Tibial nerve (tissue), 4 donors: ENCODE results near the gene HNRNPUL1.

Source experiments
- EP300 ChIP-seq, 2 donors: sonication (generic); formaldehyde crosslinking; IDR thresholded peaks; one replicate each; pipeline ENCODE4 v1.6.1; 2017; ENCODE audit warnings: antibody characterized with exemption in 2 of 2, mild to moderate bottlenecking in 1 of 2
- POLR2A ChIP-seq, 2 donors: fragments of 450-650 bp; IDR thresholded peaks; one replicate each; pipeline ENCODE4 v1.6.1; 2017; ENCODE audit warnings: antibody characterized with exemption in 2 of 2, mild to moderate bottlenecking in 2 of 2, moderate library complexity in 2 of 2
- TF ChIP-seq, protein P1 (sequence below), 5 experiments: fragments of 200-600 bp in 3 of 5; fragments of 450-650 bp in 2 of 5; sonication (generic) in 3 of 5; IDR thresholded peaks; one replicate each; pipeline ENCODE4 v1.5.1; 2016 to 2019; ENCODE audit warnings: antibody characterized with exemption in 5 of 5, mild to moderate bottlenecking in 3 of 5, moderate library complexity in 2 of 5

DNA sequence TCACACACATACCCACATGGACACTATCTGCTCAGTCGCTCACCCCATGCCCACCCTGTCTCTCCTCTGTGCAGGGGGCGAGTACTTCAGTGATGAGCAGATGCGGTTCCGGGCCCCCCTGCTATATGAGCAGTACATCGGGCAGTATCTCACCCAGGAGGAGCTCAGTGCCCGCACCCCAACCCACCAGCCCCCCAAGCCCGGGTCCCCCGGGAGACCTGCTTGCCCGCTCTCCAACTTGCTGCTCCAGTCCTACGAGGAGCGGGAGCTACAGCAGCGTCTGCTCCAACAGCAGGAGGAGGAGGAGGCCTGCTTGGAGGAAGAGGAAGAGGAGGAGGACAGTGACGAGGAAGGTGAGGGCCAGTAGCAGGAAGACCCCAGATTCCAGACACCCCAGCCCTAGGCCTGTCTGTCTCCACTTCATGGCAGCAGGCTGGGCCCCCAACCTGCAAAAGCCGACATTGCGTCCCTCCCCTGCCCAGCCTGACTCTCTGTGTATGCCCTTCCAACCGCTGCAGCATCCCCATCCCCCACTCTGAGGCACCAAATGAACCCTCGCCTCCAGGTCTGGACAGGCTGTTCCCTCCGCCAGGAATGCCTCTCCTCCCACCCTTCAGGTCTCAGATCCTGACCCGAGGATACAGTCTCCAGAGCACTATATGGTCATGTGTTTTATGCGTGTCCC, 55.5 kb downstream of the HNRNPUL1 start:
- TF ChIP-seq, protein P1, sequence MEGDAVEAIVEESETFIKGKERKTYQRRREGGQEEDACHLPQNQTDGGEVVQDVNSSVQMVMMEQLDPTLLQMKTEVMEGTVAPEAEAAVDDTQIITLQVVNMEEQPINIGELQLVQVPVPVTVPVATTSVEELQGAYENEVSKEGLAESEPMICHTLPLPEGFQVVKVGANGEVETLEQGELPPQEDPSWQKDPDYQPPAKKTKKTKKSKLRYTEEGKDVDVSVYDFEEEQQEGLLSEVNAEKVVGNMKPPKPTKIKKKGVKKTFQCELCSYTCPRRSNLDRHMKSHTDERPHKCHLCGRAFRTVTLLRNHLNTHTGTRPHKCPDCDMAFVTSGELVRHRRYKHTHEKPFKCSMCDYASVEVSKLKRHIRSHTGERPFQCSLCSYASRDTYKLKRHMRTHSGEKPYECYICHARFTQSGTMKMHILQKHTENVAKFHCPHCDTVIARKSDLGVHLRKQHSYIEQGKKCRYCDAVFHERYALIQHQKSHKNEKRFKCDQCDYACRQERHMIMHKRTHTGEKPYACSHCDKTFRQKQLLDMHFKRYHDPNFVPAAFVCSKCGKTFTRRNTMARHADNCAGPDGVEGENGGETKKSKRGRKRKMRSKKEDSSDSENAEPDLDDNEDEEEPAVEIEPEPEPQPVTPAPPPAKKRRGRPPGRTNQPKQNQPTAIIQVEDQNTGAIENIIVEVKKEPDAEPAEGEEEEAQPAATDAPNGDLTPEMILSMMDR (IDR thresholded peaks at IDR 0.05): no peak
- TF ChIP-seq POLR2A (IDR thresholded peaks at IDR 0.05) (no peak), EP300 (IDR thresholded peaks at IDR 0.05) (no peak)
